ENCODE results near the gene PLOD3. TPM values are rescaled to one million over a fixed set of nuclear protein-coding genes. Genes with fewer than 3 reads are reported as not detected.
"Not testable (repeated sequence)": the region's sequence is repeated elsewhere in the genome, so short reads cannot be mapped to it uniquely, and the experiment has no call there.

PLOD3 gene
- total RNA-seq, 2 experiments from 2014 or later: 45.7 to 47.1 TPM

DNA sequence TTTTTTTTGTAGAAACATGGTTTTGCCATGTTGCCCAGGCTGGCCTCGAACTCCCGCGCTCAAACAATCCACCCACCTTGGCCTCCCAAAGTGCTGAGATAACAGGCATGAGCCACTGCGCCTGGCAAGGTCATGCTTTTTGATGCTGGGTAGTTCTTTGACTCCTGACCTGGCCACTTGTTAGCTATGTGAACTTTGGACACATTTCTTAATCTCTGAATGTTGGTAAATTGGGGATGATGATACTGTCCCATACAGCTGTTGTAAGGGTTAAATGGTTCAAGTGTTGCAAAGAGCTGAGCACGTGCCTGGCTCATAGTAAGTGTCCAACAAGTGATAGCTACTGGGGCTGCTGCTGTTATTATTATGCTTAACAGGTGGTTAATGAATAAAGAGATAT is 2.9 kb upstream of the PLOD3 start:
- POLR2A ChIA-PET: interaction anchor here (0.7 kb wide), 1 partner anchor 11 kb away, joined by 3 read pairs; no protein-coding TSS in a partner anchor
- CTCF ChIA-PET: interaction anchor here (1.1 kb wide), 1 partner anchor 23 kb away, joined by 3 read pairs; no protein-coding TSS in a partner anchor

DNA sequence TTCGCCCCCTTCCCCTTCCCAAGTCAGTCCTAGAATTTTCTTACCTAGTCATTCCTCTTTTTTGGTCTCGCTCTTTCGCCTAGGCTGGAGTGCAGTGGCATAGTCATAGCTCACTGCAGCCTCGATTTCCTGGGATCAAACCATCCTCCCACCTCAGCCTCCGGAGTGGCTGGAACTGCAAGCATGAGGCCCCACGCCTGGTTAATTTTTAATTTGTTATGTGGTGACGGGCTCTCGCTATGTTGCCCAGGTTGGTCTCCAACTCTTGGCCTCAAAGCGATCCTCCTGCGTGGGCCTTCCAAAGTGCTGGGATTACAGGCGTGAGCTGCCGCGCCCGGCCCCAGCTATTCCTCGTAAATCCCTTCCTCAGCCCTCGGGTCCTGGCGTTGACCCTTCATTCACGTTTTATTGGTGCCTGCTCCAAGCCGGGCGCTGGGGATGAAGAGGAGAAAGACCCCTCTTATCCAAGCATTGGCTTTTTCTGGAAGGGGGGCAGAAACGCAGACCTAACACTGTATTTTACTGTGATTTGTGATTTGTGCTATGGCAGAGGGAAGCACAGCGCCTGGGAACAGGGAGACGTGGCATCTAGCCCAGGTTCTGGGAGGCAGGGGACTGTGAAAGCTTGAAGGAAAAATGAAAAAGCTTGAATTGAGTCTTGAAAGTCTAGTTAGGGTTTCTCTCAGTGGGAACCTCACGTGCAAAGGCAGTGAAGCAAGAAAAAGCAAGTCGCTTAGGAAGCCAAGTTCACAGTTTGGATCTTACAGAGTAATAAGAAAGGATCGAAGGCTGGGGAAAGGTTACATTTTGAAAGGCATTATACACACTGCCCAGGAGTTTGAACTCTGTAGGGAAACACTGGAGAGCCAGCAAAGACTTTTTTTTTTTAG is 1.1 kb upstream of the PLOD3 start:
- ChIA-PET CTCF (interaction anchor here (0.5 to 5.4 kb wide), 11 partner anchors 11 to 248 kb away, joined by 3 to 36 read pairs (median 4); partner anchors contain the start of gene FIS1), POLR2A (interaction anchor here (0.6 to 2.1 kb wide), 5 partner anchors 17 to 133 kb away, joined by 3 to 19 read pairs (median 7); partner anchors contain the start of genes FIS1 and TRIM56)

DNA sequence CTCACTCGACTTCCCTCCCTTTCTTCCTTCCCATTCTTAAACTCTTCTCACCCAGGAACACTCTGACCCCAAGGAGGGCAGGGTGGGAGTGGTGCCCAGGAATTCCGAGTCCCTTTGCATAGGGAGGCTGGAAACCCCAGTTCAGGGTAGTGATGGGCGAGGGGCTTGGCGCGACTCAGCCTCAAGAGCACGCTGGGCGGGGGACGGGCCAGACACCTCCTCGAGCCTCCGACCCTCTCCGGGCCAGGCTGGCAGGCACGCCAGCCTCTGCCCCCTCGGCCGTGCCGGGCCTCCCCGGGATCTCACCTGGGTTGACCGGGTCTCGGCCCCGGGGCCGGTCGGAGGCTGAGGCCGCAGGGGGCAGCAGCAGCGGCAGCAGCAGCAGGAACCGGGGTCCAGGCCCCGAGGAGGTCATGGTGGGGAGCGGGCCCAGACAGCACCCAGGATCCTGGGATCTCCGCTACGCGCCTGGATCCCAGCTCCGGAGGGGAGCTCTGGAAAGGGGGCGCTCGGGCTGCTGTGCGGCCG is 457 bp downstream of the PLOD3 start:
- CTCF ChIA-PET: interaction anchor here (0.7 to 5.4 kb wide), 8 partner anchors 15 to 330 kb away, joined by 3 to 36 read pairs (median 6); partner anchors contain the start of gene FIS1
- POLR2A ChIA-PET: interaction anchor here (0.6 to 2.1 kb wide), 5 partner anchors 27 to 142 kb away, joined by 3 to 19 read pairs (median 7); partner anchors contain the start of genes FIS1, TRIM56 and VGF

DNA sequence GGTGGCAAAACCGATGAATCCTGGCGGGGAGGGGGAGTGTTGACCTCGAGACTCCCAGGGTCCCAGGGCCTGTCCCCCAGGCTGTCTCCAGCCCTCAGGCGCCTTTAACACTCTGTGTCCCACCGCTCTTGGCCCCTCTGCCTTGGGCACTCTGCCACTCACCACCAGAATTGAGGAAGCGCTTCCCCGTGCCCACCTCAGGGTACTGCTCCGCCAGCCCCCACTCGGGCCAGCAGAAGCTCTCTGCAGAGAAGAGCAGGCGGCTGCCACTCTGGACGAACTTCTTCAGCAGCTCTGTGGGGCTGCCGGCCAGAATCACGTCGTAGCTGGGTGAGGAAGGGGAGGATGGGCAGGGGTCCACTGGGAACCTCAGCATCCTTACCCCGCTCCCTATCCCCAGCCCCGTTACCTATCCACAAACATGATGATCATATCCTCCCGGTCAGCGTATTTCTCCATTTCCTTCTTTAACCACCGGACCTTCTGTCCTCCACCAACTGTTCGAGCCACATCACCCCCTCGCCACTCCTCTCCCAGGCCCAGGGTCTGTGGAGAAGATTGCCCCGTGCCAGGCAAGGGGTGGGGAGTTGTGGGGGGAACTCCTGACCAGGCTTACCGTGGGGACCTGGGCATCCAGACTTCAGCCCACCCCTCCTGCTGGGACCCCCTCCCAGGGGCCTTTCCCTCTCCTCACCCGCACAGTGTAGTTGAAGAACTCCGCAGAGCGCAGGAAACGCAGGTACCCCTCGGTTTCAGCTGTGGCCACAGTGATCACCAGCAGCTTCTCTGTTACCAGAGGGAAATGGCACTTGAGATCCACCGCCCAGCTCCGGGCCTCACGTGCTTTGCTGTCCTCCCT is 1.2 kb downstream of the PLOD3 start:
- ChIA-PET CTCF (interaction anchor here (1.1 to 5.4 kb wide), 5 partner anchors 14 to 67 kb away, joined by 3 to 36 read pairs (median 6); partner anchors contain the start of gene FIS1), POLR2A (no interaction called here)

DNA sequence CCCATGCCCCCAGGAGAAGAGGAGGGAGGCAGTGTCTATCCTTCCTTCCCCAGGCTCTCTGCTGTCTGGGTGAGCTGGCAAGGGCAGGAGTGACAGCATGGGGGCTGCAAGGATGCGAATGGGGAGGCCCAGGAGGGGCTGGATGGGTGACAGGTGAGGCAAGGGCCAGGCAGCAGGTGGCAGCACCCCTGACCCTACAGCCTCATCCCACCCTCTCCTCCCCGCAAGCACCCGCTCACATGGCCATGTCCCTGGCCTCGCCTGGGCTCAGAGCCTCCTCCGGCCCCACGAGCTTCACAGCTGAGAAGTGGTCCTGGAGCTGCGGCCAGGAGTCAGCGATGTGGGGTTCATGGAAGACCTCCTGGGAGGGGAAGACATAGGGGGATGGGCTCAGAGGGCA is 5.4 kb downstream of the PLOD3 start:
- ChIA-PET POLR2A (no interaction called here), CTCF (interaction anchor here (1.8 kb wide), 1 partner anchor 19 kb away, joined by 5 read pairs; no protein-coding TSS in a partner anchor)

DNA sequence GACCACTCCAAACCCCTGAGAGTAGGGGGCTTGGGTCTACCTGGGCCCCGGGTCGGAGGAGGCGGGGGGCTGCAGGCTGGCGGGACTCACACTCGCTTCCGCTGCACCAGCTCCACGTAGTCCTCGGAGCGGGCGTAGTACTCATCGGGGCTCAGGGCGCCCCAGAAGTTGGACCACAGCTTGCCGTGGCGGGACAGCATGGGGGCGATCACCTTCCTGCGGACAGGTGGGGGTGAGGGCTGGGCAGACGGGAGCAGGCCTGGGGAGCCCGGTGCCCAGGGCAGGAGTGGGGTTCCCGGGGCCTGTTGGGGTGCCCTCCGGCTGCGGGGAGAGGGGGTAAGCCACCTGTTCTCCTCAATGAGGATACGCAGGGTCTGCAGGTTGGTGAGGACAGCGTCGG is 5.9 kb downstream of the PLOD3 start:
- ChIA-PET CTCF (interaction anchor here (1.8 kb wide), 1 partner anchor 18 kb away, joined by 5 read pairs; no protein-coding TSS in a partner anchor), POLR2A (no interaction called here)

DNA sequence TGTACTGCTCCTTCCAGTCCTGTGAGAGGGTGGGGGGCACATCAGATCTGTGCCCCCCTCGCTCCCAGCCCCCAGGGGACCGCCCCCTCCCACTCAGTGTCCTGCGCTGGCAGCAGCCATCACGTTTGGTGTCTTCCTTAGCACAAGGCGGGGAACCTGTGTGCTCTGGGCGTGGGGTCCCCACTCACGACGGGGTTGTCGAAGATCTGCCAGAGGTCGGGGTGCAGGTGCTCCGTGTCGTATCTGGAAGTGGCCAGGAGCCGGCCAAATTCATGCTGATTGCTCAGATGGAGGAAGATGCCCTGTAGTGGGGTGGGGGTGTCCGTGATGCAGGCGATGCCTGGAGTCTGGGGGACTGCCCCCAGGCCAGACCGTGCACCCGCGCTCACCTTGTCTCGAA is 7.2 kb downstream of the PLOD3 start:
- POLR2A ChIA-PET: interaction anchor here (0.5 kb wide), 1 partner anchor 31 kb away, joined by 3 read pairs; no protein-coding TSS in a partner anchor
- CTCF ChIA-PET: interaction anchor here (0.6 kb wide), 1 partner anchor 59 kb away, joined by 3 read pairs; no protein-coding TSS in a partner anchor

DNA sequence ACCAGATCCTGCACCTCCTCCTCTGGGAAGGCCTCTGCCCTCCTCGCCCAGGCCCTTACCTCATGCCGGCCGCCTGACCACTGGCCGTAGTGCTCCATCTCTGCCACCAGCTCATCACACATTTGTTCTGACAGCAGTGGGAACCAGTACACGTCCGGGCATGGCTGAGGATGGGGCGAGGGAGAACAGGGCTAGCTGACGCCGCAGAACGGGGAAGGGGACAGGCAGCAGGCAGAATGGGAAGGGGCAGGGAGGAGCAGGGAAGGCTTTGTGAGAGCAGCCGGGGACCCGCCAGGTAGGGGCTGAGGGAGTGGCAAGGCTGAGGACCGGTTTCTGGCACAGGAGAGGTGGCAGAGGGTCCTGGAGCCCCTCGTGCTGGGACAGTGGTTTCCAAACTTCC is 8.6 kb downstream of the PLOD3 start:
- POLR2A ChIA-PET: no interaction called here
- CTCF ChIA-PET: no interaction called here

DNA sequence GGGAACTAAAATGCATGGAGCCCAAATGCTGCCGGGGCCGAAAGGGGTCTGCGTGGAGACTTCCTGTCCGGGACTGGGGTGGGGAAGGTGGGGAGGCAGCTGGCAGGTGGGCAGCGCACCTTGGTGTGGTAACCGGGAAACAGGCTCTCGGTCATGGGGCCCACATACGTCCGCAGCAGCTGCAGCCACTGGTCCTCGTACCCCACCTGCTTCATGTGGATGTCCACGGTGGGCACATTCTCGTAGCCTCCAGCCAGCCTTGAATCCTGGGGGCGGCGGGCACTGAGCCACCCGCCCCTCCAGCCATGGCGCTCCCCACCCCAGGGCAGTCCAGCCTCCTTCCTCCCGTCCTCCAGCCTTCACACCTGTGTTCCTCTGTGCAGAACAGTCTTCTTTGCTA is 9.9 kb downstream of the PLOD3 start:
- ChIA-PET POLR2A (interaction anchor here (0.6 to 0.7 kb wide), 2 partner anchors 20 to 21 kb away, joined by 4 to 13 read pairs; no protein-coding TSS in a partner anchor), CTCF (no interaction called here)

DNA sequence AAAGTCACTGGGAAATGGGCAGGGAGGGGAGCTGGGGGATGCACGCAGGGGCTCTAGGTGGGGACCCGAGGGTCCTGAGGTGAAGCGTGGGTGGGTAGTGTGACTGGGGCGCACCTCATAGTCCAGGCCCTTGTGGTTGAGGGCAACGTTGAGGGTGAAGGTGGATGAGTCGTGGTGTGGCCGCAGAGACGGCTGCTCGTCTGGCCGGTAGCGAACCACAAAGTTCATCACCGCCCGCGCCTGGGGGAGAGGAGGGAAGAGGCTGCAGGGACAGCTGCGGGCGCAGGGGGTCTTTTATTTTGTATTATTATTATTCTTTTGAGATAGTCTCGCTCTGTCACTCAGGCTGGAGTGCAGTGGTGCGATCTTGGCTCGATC is 10.7 kb downstream of the PLOD3 start:
- POLR2A ChIA-PET: interaction anchor here (0.6 kb wide), 1 partner anchor 20 kb away, joined by 13 read pairs; no protein-coding TSS in a partner anchor
- CTCF ChIA-PET: no interaction called here

DNA sequence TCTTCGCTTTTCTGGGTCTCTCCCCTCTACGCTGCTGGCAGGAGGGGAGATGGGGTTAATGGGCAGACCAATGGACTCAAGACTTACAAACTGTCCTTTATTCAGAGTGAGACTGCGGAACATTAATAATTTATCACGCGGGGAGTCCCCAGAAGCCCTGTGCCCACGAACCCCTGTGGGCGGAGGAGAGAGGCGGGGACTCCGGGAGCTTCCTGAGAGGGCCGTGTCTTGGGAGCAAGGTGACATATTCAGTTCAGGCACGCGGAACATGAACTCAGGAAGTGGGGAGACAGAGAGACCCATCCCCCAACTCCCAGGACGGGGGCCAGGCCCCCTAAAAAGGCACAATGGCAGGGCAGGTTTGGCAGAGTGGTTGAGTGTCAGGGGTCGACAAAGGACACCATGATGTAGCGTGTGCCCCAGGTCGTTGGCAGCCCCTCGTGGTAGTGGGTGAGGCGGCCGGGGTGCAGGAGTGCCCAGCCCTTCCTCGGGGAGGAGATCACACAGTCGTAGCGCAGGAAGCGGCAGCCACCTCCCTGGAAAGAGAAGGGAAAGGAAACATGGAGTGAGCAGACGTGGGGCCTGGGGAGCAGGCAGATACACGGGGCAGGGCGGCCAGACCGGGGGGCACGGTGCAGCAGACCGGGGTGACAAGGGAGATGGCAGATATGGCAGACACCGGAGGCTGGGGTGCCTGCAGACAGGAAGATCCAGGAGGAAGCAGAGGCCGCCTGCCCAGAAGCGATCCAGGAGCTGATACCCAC is 11.3 kb downstream of the PLOD3 start:
- POLR2A ChIA-PET: interaction anchor here (0.6 kb wide), 1 partner anchor 40 kb away, joined by 3 read pairs; no protein-coding TSS in a partner anchor
- CTCF ChIA-PET: no interaction called here

DNA sequence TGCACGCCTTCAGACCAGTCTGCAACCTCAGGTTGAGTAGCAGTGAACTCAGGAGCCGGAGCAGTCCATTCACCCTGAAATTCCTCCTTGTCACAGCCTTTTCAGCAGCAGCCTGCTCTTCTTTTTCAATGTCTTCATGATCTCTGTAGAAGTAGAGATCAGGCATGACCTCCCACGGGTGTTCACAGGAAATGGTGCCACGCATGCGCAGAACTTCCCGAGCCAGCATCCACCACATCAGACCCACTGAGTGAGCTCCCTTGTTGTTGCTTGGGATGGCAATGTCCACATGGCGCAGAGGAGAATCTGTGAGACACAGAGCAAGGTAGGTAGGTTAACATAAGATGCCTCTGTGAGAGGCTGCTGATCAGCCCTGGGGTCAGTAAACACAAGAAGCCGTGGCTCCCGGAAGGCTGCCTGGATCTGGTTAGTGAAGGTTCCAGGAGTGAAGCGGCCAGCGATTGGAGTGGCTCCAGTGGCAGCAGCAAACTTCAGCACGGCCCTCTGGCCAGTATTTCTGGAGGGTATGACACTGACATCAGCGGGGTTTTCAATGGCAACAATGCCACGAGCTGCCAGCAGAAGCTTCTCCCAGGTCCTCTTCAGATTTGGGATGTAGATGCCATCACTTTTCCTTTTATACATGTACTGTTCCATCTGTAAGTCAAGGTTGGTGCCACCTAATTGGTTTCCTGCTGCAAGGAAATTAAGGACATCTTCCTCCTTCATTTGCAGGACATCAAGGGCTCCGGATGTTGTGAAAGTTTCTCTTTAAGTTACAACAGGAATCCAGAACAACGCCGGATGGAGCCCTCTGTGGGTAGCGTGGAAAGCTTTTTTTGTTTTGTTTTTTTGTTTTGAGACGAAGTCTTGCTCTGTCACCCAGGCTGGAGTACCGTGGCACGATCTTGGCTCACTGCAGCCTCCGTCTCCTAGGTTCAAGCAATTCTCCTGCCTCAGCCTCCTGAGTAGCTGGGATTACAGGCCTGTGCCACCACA is 13.3 kb downstream of the PLOD3 start:
- POLR2A ChIA-PET: not testable (repeated sequence)
- CTCF ChIA-PET: interaction anchor here (2.1 kb wide), 1 partner anchor 11 kb away, joined by 6 read pairs; no protein-coding TSS in a partner anchor

DNA sequence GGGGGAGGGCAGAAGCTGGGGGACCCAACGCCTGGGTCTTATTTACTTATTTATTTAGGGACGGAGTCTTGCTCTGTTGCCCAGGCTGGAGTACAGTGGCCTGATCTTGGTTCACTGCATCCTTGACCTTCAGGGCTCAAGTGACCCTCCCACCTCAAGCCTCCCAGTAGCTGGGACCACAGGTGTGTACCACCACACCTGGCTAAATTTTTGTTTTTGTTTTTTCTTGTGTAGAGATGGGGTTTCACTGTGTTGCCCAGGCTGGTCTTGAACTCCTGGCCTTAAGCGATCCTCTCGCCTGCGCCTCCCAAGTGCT is 14.8 kb downstream of the PLOD3 start:
- POLR2A ChIA-PET: interaction anchor here (0.5 to 0.6 kb wide), 2 partner anchors 17 to 311 kb away, joined by 4 to 5 read pairs; no protein-coding TSS in a partner anchor
- CTCF ChIA-PET: interaction anchor here (1.2 to 1.4 kb wide), 2 partner anchors 15 to 81 kb away, joined by 3 to 5 read pairs; partner anchors contain the start of genes PLOD3 and ZNHIT1

DNA sequence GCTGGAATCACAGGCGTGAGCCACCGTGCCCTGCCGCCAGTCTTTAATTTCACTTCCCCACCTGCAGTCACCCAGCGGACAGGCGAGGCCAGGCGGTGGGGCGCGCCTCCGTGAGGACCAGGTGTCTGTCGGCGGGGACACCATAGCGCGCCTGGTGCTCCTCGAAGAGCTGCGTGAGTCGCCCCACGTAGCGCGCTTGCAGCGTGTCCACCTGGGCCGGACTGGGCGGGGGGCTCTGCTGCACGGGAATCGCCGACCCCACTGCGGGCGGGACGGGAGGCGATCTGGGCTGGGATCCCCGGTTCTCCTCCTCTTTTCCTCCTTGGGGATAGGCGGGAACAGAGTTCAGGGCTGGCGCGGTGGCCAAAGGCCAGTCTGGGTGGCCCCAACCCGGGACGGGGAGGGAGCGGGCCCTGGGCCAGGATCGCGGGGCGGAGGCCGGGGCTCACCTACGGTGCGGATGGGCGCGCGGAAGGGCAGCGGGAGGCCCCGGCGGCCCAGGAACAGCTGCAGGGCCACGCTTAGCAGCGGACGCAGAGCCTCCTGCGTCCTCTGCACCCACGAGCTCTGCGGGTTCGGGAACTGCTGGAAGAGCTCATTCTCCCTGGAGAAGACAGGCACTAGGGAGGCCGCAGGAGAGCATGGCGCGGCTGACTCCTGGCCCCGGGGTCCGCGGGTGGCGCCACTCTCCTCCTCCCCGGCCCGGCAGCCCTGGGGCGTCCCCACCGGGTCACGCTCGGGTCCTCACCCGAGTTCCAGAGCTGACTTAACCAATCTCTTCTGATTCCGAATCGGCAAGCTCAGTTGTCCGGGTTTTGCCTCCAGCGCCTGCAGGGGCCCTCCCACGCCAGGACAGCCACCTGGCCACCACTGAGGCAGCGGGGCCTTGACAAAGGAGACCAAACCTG is 15.4 kb downstream of the PLOD3 start:
- ChIA-PET CTCF (interaction anchor here (1.2 to 1.4 kb wide), 2 partner anchors 15 to 82 kb away, joined by 3 to 5 read pairs; partner anchors contain the start of genes PLOD3 and ZNHIT1), POLR2A (interaction anchor here (0.5 to 0.6 kb wide), 2 partner anchors 18 to 311 kb away, joined by 4 to 5 read pairs; no protein-coding TSS in a partner anchor)

DNA sequence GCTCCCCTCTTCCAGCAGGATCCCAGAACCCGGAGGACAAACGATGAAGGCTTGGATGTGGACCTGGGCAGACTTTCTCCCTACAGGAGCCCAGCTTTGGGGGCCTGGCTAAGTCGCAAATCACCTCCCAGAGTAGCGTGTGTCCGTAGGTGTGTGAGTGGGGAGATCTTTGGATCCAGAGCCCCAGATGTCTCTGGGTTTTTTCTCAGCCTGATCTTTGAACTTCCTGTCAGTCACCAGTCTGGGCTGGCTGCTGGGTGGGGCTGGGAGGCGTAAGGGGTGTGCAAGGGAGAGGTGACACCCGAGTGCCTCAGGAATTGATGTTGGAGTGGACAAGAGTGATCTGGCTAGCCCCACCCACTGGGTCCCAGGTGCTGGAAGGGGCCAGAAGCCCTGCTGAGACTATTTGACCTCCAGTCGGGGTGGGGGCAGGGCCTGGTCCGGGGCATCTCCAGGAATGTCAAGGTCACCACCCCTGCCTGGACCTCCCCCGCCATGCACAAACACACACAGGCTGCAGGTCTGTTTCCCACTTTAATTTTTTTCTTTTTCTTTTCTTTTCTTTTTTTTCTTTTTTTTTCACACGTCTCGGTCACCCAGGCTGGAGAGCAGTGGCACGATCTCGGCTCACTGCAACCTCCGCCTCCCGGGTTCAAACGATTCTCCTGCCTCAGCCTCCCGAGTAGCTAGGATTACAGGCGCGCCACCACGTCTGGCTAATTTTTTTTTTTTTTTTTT is 16.4 kb downstream of the PLOD3 start, which contains the start of gene MOGAT3:
Gene MOGAT3 (minus strand): TSS at position 175 of the 738 bp plus-strand sequence. CDS start 182 bp downstream, outside the sequence.
- CTCF ChIA-PET: interaction anchor here (1.2 to 1.4 kb wide), 2 partner anchors 16 to 83 kb away, joined by 3 to 5 read pairs; partner anchors contain the start of genes PLOD3 and ZNHIT1
- POLR2A ChIA-PET: no interaction called here

All from activated CD8-positive, alpha-beta memory T cell treated with anti-CD3 and anti-CD28 coated beads for 36 hours (primary cell).